H1 (cell line): ENCODE data around the gene HLA-DRB1. TPM values are rescaled to one million over a fixed set of nuclear protein-coding genes. Genes with fewer than 3 reads are reported as not detected.

Source experiments
- CTCF ChIA-PET: fragments of 300-600 bp; sonication (Branson Sonifier 250); formaldehyde crosslinking; loops from one replicate; lab custom pipeline; 2021; ENCODE audit not compliant: partially characterized antibody; lab: Charles Lee
- POLR2A ChIA-PET: fragments of 300-600 bp; sonication (Branson Sonifier 250); formaldehyde crosslinking; loops from one replicate; lab custom pipeline; 2021; ENCODE audit warnings: inconsistent platforms; ENCODE audit not compliant: partially characterized antibody; lab: Charles Lee
- DNase-seq, 2 experiments: peaks; one replicate each; pipeline versions ENCODE4 v3.0.0 to v3.0.0-alpha.2; 2010 to 2022; ENCODE audit warnings: low spot score in 2 of 2, low read depth in 1 of 2, mixed read lengths in 1 of 2
- FAIRE-seq: peaks from 2 replicates; lab custom pipeline; 2011; peaks lifted over from hg19 to GRCh38; lab: Jason Lieb, UNC
- H2AFZ ChIP-seq: 2 replicates; pipeline ENCODE4 v1.8.1; 2012; ENCODE audit warnings: low read length, inconsistent platforms
- H2AK5ac ChIP-seq: 2 replicates; pipeline ENCODE4 v1.6.1; 2013; ENCODE audit warnings: low read depth, low read length
- H2BK120ac ChIP-seq: replicated peaks from 2 replicates; pipeline ENCODE3; 2013; ENCODE audit warnings: low read depth, low read length, inconsistent platforms
- H2BK12ac ChIP-seq: 2 replicates; pipeline ENCODE4 v1.6.1; 2013; ENCODE audit warnings: low read depth, low read length
- H2BK15ac ChIP-seq: 2 replicates; pipeline ENCODE4 v1.6.1; 2013; ENCODE audit warnings: low read length
- H2BK20ac ChIP-seq: 2 replicates; pipeline ENCODE4 v1.6.1; 2013; ENCODE audit warnings: low read length
- H2BK5ac ChIP-seq: 2 replicates; pipeline ENCODE4 v1.6.1; 2013; ENCODE audit warnings: low read depth, low read length
- H3K14ac ChIP-seq: 2 replicates; pipeline ENCODE4 v1.6.1; 2013; ENCODE audit warnings: inconsistent platforms; ENCODE audit not compliant: insufficient read length
- H3K18ac ChIP-seq: 2 replicates; pipeline ENCODE4 v1.6.1; 2013; ENCODE audit warnings: low read length; ENCODE audit errors: extremely low read depth
- H3K23ac ChIP-seq: 2 replicates; pipeline ENCODE4 v1.6.1; 2013; ENCODE audit warnings: inconsistent platforms; ENCODE audit not compliant: insufficient read length
- H3K23me2 ChIP-seq: 2 replicates; pipeline ENCODE4 v1.6.1; 2013; ENCODE audit warnings: low read depth, low read length
- H3K27ac ChIP-seq: 2 replicates; pipeline ENCODE4 v1.6.1; 2011; ENCODE audit warnings: low read depth, low read length, inconsistent platforms
- H3K27me3 ChIP-seq, 4 experiments: replicated peaks in 1 of 4; 1 replicate in 1 of 4; 2 replicates in 3 of 4; pipeline versions ENCODE4 v1.6.1 to v1.8.1; 2011 to 2013; ENCODE audit warnings: low read length in 3 of 4, mild to moderate bottlenecking in 3 of 4, inconsistent platforms in 2 of 4, mixed read lengths in 2 of 4, moderate library complexity in 1 of 4; ENCODE audit not compliant: control insufficient read depth in 3 of 4, insufficient read depth in 3 of 4; ENCODE audit errors: extremely low read depth in 1 of 4
- H3K36me3 ChIP-seq, 4 experiments: 2 replicates each; pipeline versions ENCODE4 v1.6.1 to v1.8.1; 2011 to 2013; ENCODE audit warnings: mild to moderate bottlenecking in 4 of 4, low read length in 3 of 4, moderate library complexity in 2 of 4, control low read depth in 1 of 4, inconsistent platforms in 1 of 4; ENCODE audit not compliant: insufficient read depth in 4 of 4, control insufficient read depth in 2 of 4
- H3K4ac ChIP-seq: replicated peaks from 2 replicates; pipeline ENCODE3; 2013; ENCODE audit warnings: low read length, low read depth, mixed read lengths, inconsistent platforms; ENCODE audit not compliant: insufficient read length
- H3K4me1 ChIP-seq, 4 experiments: replicated peaks in 1 of 4; 1 replicate in 1 of 4; 2 replicates in 3 of 4; pipeline versions ENCODE4 v1.6.1 to v1.8.1; 2011 to 2013; ENCODE audit warnings: low read length in 3 of 4, inconsistent platforms in 2 of 4, mixed read lengths in 1 of 4; ENCODE audit not compliant: insufficient read depth in 4 of 4, control insufficient read depth in 3 of 4
- H3K4me2 ChIP-seq, 2 experiments: 2 replicates each; pipeline versions ENCODE4 v1.6.1 to v1.8.1; 2011 to 2013; ENCODE audit warnings: low read depth in 2 of 2, low read length in 2 of 2, control low read depth in 1 of 2, inconsistent platforms in 1 of 2, mild to moderate bottlenecking in 1 of 2; ENCODE audit not compliant: insufficient read depth in 1 of 2
- H3K4me3 ChIP-seq, 4 experiments: fragments of 200-600, 300-600 bp in 1 of 4; sonication (generic), shearing (Covaris generic), sonication (Bioruptor Twin) in 1 of 4; 2 replicates each; pipeline versions ENCODE4 v1.5.1 to v1.8.1; 2011 to 2016; ENCODE audit warnings: low read length in 4 of 4, low read depth in 3 of 4, control low read depth in 2 of 4, inconsistent platforms in 2 of 4, mild to moderate bottlenecking in 2 of 4, mixed read lengths in 1 of 4, moderate library complexity in 1 of 4; ENCODE audit not compliant: insufficient read depth in 2 of 4; ENCODE audit errors: extremely low read depth in 1 of 4
- H3K56ac ChIP-seq: replicated peaks from 2 replicates; pipeline ENCODE3; 2013; ENCODE audit warnings: low read depth, mild to moderate bottlenecking, mixed read lengths, low read length, inconsistent platforms; ENCODE audit not compliant: insufficient read length
- H3K79me1 ChIP-seq: 2 replicates; pipeline ENCODE4 v1.6.1; 2013; ENCODE audit warnings: low read depth, low read length, control low read depth
- H3K79me2 ChIP-seq, 2 experiments: 2 replicates each; pipeline versions ENCODE4 v1.6.1 to v1.8.1; 2012 to 2013; ENCODE audit warnings: low read length in 2 of 2, mild to moderate bottlenecking in 2 of 2, inconsistent platforms in 1 of 2; ENCODE audit not compliant: insufficient read depth in 2 of 2, control insufficient read depth in 1 of 2
- H3K9ac ChIP-seq, 4 experiments: replicated peaks in 1 of 4; 1 replicate in 1 of 4; 2 replicates in 3 of 4; pipeline versions ENCODE4 v1.6.1 to v1.8.1; 2011 to 2013; ENCODE audit warnings: low read depth in 3 of 4, low read length in 3 of 4, control low read depth in 2 of 4, mild to moderate bottlenecking in 2 of 4, moderate library complexity in 2 of 4, inconsistent platforms in 1 of 4; ENCODE audit errors: extremely low read depth in 1 of 4
- H3K9me3 ChIP-seq, 2 experiments: 2 replicates each; pipeline versions ENCODE4 v1.6.1 to v1.8.1; 2012 to 2013; ENCODE audit warnings: mild to moderate bottlenecking in 2 of 2, moderate library complexity in 2 of 2, control low read depth in 1 of 2, inconsistent platforms in 1 of 2, low read depth in 1 of 2, low read length in 1 of 2, mixed read lengths in 1 of 2; ENCODE audit not compliant: insufficient read depth in 2 of 2
- H4K20me1 ChIP-seq, 2 experiments: replicated peaks in 1 of 2; 2 replicates each; pipeline versions ENCODE3 to v1.8.1; 2011 to 2013; ENCODE audit warnings: inconsistent platforms in 2 of 2, low read length in 2 of 2, mild to moderate bottlenecking in 1 of 2; ENCODE audit not compliant: insufficient read depth in 2 of 2, control insufficient read depth in 1 of 2
- H4K5ac ChIP-seq: 2 replicates; pipeline ENCODE4 v1.6.1; 2013; ENCODE audit warnings: low read length, low read depth, mixed read lengths, inconsistent platforms; ENCODE audit not compliant: insufficient read length
- H4K8ac ChIP-seq: 2 replicates; pipeline ENCODE4 v1.8.0; 2013; ENCODE audit warnings: mild to moderate bottlenecking, moderate library complexity, low read length, inconsistent platforms; ENCODE audit not compliant: insufficient read depth; ENCODE audit errors: extremely low read depth
- H4K91ac ChIP-seq: replicated peaks from 2 replicates; pipeline ENCODE3; 2013; ENCODE audit warnings: low read length, mixed read lengths, inconsistent platforms; ENCODE audit not compliant: insufficient read length
- BCL11A ChIP-seq, 2 experiments: IDR thresholded peaks; one replicate each; pipeline ENCODE4 v1.6.1; 2011; ENCODE audit warnings: low read depth in 2 of 2, low read length in 2 of 2, mild to moderate bottlenecking in 2 of 2
- CEBPB ChIP-seq: IDR thresholded peaks from 2 replicates; pipeline ENCODE4 v1.6.1; 2012; ENCODE audit warnings: low read depth, low read length
- CREB1 ChIP-seq: IDR thresholded peaks from 2 replicates; pipeline ENCODE4 v1.6.1; 2012; ENCODE audit warnings: inconsistent platforms
- KDM5A ChIP-seq: fragments of 200-600 bp; IDR thresholded peaks from 2 replicates; pipeline ENCODE4 v1.7.1; 2012; ENCODE audit warnings: mild to moderate bottlenecking, low read length, inconsistent platforms, mixed read lengths
- PHF8 ChIP-seq: fragments of 200-600 bp; sonication (generic); conservative IDR thresholded peaks from 2 replicates; pipeline ENCODE4 v1.7.1; 2012; ENCODE audit warnings: low read depth, mild to moderate bottlenecking, inconsistent platforms, low read length, moderate library complexity
- POLR2AphosphoS5 ChIP-seq: IDR thresholded peaks from 2 replicates; pipeline ENCODE4 v1.6.1; 2011; ENCODE audit warnings: low read depth, low read length
- RBBP5 ChIP-seq: IDR thresholded peaks from 2 replicates; pipeline ENCODE4 v1.7.1; 2012; ENCODE audit warnings: low read depth, mild to moderate bottlenecking, inconsistent platforms, low read length, moderate library complexity, borderline replicate concordance
- RNF2 ChIP-seq: fragments of 200-900, 300-1000 bp; sonication (generic); IDR thresholded peaks from 2 replicates; pipeline ENCODE4 v1.7.1; 2016; ENCODE audit warnings: borderline replicate concordance, low read depth, mild to moderate bottlenecking, antibody characterized with exemption, low read length; ENCODE audit not compliant: poor library complexity, severe bottlenecking; ENCODE audit errors: missing control alignments
- RXRA ChIP-seq: IDR thresholded peaks from 2 replicates; pipeline ENCODE4 v1.6.1; 2011; ENCODE audit warnings: low read depth, mild to moderate bottlenecking, low read length, moderate library complexity; ENCODE audit not compliant: insufficient read depth
- SIX5 ChIP-seq: IDR thresholded peaks from 2 replicates; pipeline ENCODE4 v1.6.1; 2011; ENCODE audit warnings: mild to moderate bottlenecking, low read depth, low read length
- SP1 ChIP-seq: IDR thresholded peaks from 2 replicates; pipeline ENCODE4 v1.6.1; 2011; ENCODE audit warnings: low read depth, low read length
- TAF7 ChIP-seq: optimal IDR thresholded peaks from 2 replicates; pipeline ENCODE3; 2011; ENCODE audit warnings: low read depth, mild to moderate bottlenecking, inconsistent platforms, low read length, moderate library complexity, borderline replicate concordance
- whole genome bisulfite sequencing, 2 experiments: shearing (Covaris generic) in 1 of 2; methylation state at CpG; one replicate each; pipeline versions ENCODE4 v1.1.6 to v1.1.7; 2013 to 2015; ENCODE audit warnings: low lambda C conversion rate in 2 of 2, mixed read lengths in 2 of 2, inconsistent platforms in 1 of 2, low coverage in 1 of 2, missing lambda C conversion rate in 1 of 2; ENCODE audit not compliant: insufficient replicate concordance in 2 of 2, insufficient coverage in 1 of 2, insufficient read length in 1 of 2; ENCODE audit errors: extremely low coverage in 1 of 2, missing lambda C conversion rate in 1 of 2; 5-methylcytosine and 5-hydroxymethylcytosine counted together
- polyA plus RNA-seq, 7 experiments: library from polyadenylated mRNA; depleted of rRNA in 3 of 7; stranded (reverse) in 5 of 7; unstranded in 2 of 7; fragments of >200 nt in 5 of 7; fragments of 200-250 nt in 2 of 7; gene quantifications; 1 replicate in 5 of 7; 2 replicates in 1 of 7; 4 replicates in 1 of 7; pipeline versions ENCODE4 v1.2.1 to v1.2.3, GENCODE V29; 2011 to 2013; ENCODE audit warnings: missing spikeins in 2 of 7, mixed read lengths in 2 of 7
- total RNA-seq: library from RNA; stranded (reverse); fragmentation: NEBNext Ultra II Directional; extraction: Animal tissue kit (Norgen Biotek cat#: 25700); gene quantifications from 2 replicates; pipeline ENCODE4 v1.2.1, GENCODE V29; 2021
- TF ChIP-seq, protein P1 (sequence below): IDR thresholded peaks from 2 replicates; pipeline ENCODE4 v1.6.1; 2011; ENCODE audit warnings: low read depth, mild to moderate bottlenecking, low read length; ENCODE audit not compliant: insufficient read depth
- TF ChIP-seq, protein P2 (sequence below): IDR thresholded peaks from 2 replicates; pipeline ENCODE4 v1.6.1; 2011; ENCODE audit warnings: low read length, improper control_type of control experiment

Gene HLA-DRB1
- total and polyA plus RNA-seq, 2 of the 8 experiments (the other 6 are each of a cell fraction or from before 2014, with no cell fraction given), result 6.7 to 7.5 TPM

DNA sequence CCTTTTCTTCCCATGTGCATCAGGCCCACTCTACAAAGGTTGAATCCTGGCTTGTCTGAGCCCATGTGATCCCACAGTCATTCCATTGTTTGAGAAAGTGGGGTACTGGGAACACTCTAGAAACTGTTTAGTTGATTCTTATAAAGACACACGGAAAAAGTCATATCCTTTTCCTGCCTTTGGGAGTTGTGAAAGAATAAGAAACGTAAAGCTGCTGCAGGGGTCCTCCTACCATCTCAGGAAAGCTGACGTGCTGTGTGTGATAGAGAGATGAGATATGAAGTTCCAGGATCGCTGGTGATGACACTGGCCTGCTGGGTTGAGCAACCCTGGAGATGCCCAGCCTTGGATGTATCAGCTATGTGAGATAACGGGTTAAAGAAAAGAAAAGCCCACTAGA lies 38.2 kb downstream of the HLA-DRB1 start:
- Histone ChIP-seq H4K20me1 (no peaks in the 10 kb centered on the region), H2BK20ac (no peak overlapping the region), H3K27ac (no peak overlapping the region), H3K4me1 (no peaks in the 10 kb centered on the region), H3K14ac (no peak overlapping the region), H3K4me3 (no peak overlapping the region), H3K9ac (no peak overlapping the region), H2BK120ac (no peak overlapping the region), H2BK5ac (no peak overlapping the region), H3K79me2 (no peaks in the 10 kb centered on the region), H2AFZ (no peak overlapping the region), H2BK15ac (no peak overlapping the region), H3K4ac (no peak overlapping the region), H4K91ac (no peak overlapping the region), H4K8ac (no peak overlapping the region), H3K56ac (no peak overlapping the region), H4K5ac (no peak overlapping the region), H3K23me2 (no peaks in the 10 kb centered on the region), H3K27me3 (no peaks in the 10 kb centered on the region), H3K23ac (no peak overlapping the region), H2BK12ac (no peak overlapping the region), H3K4me2 (no peak overlapping the region), H3K9me3 (no peaks in the 10 kb centered on the region), H3K79me1 (no peaks in the 10 kb centered on the region), H2AK5ac (no peak overlapping the region), H3K18ac (no peak overlapping the region), H3K36me3 (no peaks in the 10 kb centered on the region)
- FAIRE-seq (no peak), DNase-seq (no peak)
- 57% methylated on average over 4 of the region's 5 CpGs; no CpG with 5 or more reads in 1 of the 2 experiments for WGBS, 2 experiments
- ChIA-PET POLR2A (no interaction called here), CTCF (no interaction called here)
- TF ChIP-seq RBBP5, result no peak
- no peak for TF ChIP-seq SP1
- no peak for TF ChIP-seq RXRA
- TF ChIP-seq, protein P1, sequence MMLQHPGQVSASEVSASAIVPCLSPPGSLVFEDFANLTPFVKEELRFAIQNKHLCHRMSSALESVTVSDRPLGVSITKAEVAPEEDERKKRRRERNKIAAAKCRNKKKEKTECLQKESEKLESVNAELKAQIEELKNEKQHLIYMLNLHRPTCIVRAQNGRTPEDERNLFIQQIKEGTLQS, result no peak
- no peak for TF ChIP-seq SIX5
- TF ChIP-seq PHF8, result no peak
- no peak for TF ChIP-seq BCL11A (IDR thresholded peaks at IDR 0.05; ENCODE audit: low read depth in 2 of 2, low read length in 2 of 2)
- no peak for TF ChIP-seq KDM5A
- TF ChIP-seq, protein P2, sequence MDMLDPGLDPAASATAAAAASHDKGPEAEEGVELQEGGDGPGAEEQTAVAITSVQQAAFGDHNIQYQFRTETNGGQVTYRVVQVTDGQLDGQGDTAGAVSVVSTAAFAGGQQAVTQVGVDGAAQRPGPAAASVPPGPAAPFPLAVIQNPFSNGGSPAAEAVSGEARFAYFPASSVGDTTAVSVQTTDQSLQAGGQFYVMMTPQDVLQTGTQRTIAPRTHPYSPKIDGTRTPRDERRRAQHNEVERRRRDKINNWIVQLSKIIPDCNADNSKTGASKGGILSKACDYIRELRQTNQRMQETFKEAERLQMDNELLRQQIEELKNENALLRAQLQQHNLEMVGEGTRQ, result no peak
- TF ChIP-seq TAF7, result no peak
- TF ChIP-seq RNF2, result no peak
- no peak for TF ChIP-seq CEBPB
- no peak for TF ChIP-seq POLR2AphosphoS5
- TF ChIP-seq CREB1, result no peak
